Measurements from ENCODE around the gene PLEKHG5.
"Not testable (repeated sequence)": the region's sequence is repeated elsewhere in the genome, so short reads cannot be mapped to it uniquely, and the experiment has no call there.

PLEKHG5 gene

DNA sequence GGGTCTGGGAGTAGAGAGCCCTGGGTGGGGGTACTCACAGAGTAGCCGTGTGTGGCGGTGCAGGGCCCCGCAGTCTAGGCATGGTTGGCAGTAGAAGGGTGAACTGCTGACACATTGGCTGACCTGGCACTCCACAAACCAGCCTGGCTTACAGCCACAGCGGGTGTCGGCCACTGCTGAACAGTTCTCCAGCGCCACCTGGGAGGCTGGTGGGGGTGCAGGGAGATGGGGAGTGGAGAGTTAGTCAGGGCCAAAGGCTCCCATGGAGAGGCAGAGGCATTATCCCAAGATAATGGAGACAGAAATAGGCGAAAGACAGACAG is 27.0 kb downstream of the PLEKHG5 start:
- no CpG with 5 or more reads among the region's 7 CpGs for WGBS (ENCODE audit: insufficient coverage, insufficient read length)
- Histone ChIP-seq H3K27me3 (ENCODE audit: control insufficient read depth, insufficient read depth, low read length) (no peaks in the 10 kb centered on the region), H3K4me1 (ENCODE audit: control insufficient read depth, insufficient read depth, low read length) (peaks cover 9% of the 10 kb centered on the region), H3K9me3 (ENCODE audit: control insufficient read depth, insufficient read depth, low read length) (no peaks in the 10 kb centered on the region), H3K4me3 (ENCODE audit: low read length) (no peak overlapping the region), H3K36me3 (ENCODE audit: control insufficient read depth, insufficient read depth, low read length) (peaks cover 24% of the 10 kb centered on the region), H3K27ac (ENCODE audit: low read length) (no peak overlapping the region)
- DNase-seq (ENCODE audit: low read depth, low spot score), result no peak

DNA sequence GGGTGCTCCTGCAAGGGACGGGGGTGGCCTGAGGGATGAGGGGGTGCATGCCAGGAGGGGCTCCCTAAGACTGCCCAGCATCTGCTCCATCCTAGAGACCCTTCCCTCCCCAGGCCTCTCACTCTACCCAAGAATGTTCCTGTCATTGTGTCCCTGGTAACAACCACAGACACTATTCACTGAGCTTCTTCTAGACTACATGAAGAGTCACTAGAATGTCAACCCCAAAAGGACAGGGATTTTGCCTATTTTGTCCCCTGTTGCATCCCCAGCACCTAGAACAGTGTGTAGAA is 28.4 kb downstream of the PLEKHG5 start:
- no peaks in the 10 kb centered on the region for H3K9me3 ChIP-seq (ENCODE audit: control insufficient read depth, insufficient read depth, low read length)
- no CpG with 5 or more reads among the region's 1 CpG for WGBS (ENCODE audit: insufficient coverage, insufficient read length)

DNA sequence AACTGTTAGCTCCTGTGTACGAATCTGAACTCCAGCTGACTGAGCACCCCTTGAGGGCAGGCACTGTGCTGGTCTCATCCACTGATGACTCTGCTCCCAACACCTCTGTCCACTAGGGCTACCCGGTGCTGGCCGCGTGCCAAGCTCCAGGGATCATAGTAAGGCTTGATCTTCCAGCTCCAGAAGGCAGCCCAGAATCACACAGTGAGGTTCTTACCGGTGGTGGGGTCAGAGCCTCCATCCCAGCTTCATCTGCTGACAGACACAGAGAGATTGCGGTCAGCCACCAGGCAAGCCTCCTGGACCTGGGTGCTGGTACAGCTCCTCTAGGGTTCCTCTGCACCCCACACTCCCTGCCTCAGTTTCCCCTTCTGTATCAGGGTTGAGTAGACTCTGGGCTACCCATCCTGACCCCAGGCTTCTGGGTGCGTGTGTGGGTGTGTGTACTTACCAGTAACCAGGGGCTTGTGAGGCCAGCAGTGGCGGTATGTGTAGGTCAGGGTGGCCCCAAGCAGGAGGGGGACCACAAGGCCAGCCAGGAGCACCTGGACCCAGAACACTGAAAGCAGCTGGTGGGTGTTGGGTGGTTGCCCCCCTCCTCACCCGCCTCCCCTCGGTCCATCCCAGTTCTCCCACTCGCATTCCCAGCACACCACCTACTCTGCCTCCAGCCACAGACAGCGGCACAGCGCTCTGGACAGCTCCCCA is 28.9 kb downstream of the PLEKHG5 start:
- no peak overlapping the region for H3K4me3 ChIP-seq (ENCODE audit: low read length)
- no CpG with 5 or more reads among the region's 13 CpGs for whole genome bisulfite sequencing (ENCODE audit: insufficient coverage, insufficient read length)
- H3K9me3 ChIP-seq (ENCODE audit: control insufficient read depth, insufficient read depth, low read length), result no peaks in the 10 kb centered on the region
- peaks cover 9% of the 10 kb centered on the region for H3K4me1 ChIP-seq (ENCODE audit: control insufficient read depth, insufficient read depth, low read length)
- no peaks in the 10 kb centered on the region for H3K27me3 ChIP-seq (ENCODE audit: control insufficient read depth, insufficient read depth, low read length)
- no peak for DNase-seq (ENCODE audit: low read depth, low spot score)
- peaks cover 8% of the 10 kb centered on the region; the same call in 1 of the 2 replicates for H3K36me3 ChIP-seq (ENCODE audit: control insufficient read depth, insufficient read depth, low read length)
- no peak overlapping the region for H3K27ac ChIP-seq (ENCODE audit: low read length)

More for the DNA sequence above, 28.4 kb downstream of the PLEKHG5 start:
- Histone ChIP-seq H3K27ac (ENCODE audit: low read length) (no peak overlapping the region), H3K4me3 (ENCODE audit: low read length) (no peak overlapping the region), H3K27me3 (ENCODE audit: control insufficient read depth, insufficient read depth, low read length) (no peaks in the 10 kb centered on the region), H3K36me3 (ENCODE audit: control insufficient read depth, insufficient read depth, low read length) (peaks cover 12% of the 10 kb centered on the region; the same call in 1 of the 2 replicates), H3K4me1 (ENCODE audit: control insufficient read depth, insufficient read depth, low read length) (peaks cover 9% of the 10 kb centered on the region)
- DNase-seq (ENCODE audit: low read depth, low spot score), result no peak

DNA sequence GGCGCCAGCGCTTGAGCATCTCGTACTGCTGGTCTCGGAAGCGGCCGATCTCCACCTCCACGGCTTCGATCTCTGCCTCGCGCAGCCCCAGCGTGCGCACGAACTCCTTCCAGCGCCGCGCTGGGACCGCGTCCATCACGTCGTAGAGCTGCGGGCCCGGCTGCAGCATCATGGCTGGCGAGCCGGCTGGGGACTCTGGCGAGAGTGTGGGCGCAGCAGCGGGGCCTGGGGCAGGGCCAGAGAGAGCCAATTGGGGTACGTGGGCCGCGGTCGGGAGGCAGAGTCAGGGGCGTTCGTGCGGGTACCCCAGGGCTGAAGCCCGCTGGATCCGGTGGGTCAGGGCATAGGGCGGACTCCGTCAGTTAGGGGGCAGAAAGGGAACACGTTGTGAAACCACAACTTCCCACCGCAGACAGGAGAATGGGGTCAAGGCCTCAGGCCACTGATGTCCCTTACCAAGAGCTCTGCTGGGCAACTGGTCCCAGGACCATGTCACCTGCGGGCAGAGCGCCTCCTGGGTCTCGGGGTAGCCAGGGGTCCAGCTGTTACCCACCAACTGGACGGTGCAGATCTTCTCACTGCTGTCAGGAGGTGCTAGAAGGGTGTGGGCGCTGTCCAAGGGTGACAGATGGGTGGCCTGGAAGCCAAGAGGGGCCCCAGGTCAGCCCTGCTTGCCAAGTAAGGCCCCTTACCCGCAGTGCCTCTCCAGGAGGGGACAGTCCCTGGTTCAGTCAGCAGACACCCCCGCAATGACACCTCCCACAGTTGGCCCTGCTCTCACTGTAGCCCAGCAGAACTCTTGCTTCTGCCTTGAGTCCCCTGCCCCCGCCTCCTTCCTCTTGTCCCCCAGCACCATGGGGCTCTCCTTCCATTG is 29.7 kb downstream of the PLEKHG5 start:
- H3K27me3 ChIP-seq (ENCODE audit: control insufficient read depth, insufficient read depth, low read length), result no peaks in the 10 kb centered on the region
- no peaks in the 10 kb centered on the region for H3K9me3 ChIP-seq (ENCODE audit: control insufficient read depth, insufficient read depth, low read length)
- H3K4me3 ChIP-seq (ENCODE audit: low read length), result no peak overlapping the region
- peaks cover 9% of the 10 kb centered on the region for H3K4me1 ChIP-seq (ENCODE audit: control insufficient read depth, insufficient read depth, low read length)
- DNase-seq (ENCODE audit: low read depth, low spot score), result no peak
- no CpG with 5 or more reads among the region's 48 CpGs for WGBS (ENCODE audit: insufficient coverage, insufficient read length)
- H3K27ac ChIP-seq (ENCODE audit: low read length), result no peak overlapping the region
- H3K36me3 ChIP-seq (ENCODE audit: control insufficient read depth, insufficient read depth, low read length), result peaks cover 6% of the 10 kb centered on the region; the same call in 1 of the 2 replicates

DNA sequence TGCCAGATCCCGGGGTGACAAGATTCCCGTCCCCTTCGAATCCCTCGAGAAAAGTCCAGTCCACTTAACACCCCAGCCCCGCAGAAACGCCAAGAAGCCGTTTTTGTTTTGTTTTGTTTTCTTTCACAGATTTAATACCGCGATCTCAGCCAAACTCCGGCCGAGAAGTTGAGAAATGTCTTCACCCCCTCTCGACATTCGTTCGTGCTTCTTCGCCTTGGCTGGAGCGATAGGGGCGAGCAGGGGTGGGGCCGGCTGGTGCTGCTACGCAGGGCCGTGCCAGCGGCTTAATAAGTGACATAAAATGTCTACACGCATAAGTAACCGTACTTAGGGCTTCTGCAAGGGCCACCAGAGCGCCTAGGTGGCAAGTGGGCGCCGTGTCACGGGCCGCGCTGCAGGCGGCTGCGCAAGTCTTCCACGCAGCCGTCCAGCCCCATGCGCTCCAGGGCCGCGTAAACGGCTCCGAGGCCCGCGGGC is 30.4 kb downstream of the PLEKHG5 start:
- H3K27ac ChIP-seq (ENCODE audit: low read length), result no peak overlapping the region
- no peak overlapping the region for H3K4me3 ChIP-seq (ENCODE audit: low read length)
- no CpG with 5 or more reads among the region's 40 CpGs for WGBS (ENCODE audit: insufficient coverage, insufficient read length)
- H3K27me3 ChIP-seq (ENCODE audit: control insufficient read depth, insufficient read depth, low read length), result no peaks in the 10 kb centered on the region
- H3K36me3 ChIP-seq (ENCODE audit: control insufficient read depth, insufficient read depth, low read length), result peaks cover 6% of the 10 kb centered on the region; the same call in 1 of the 2 replicates
- no peak for DNase-seq (ENCODE audit: low read depth, low spot score)
- H3K9me3 ChIP-seq (ENCODE audit: control insufficient read depth, insufficient read depth, low read length), result no peaks in the 10 kb centered on the region
- H3K4me1 ChIP-seq (ENCODE audit: control insufficient read depth, insufficient read depth, low read length), result peaks cover 9% of the 10 kb centered on the region

DNA sequence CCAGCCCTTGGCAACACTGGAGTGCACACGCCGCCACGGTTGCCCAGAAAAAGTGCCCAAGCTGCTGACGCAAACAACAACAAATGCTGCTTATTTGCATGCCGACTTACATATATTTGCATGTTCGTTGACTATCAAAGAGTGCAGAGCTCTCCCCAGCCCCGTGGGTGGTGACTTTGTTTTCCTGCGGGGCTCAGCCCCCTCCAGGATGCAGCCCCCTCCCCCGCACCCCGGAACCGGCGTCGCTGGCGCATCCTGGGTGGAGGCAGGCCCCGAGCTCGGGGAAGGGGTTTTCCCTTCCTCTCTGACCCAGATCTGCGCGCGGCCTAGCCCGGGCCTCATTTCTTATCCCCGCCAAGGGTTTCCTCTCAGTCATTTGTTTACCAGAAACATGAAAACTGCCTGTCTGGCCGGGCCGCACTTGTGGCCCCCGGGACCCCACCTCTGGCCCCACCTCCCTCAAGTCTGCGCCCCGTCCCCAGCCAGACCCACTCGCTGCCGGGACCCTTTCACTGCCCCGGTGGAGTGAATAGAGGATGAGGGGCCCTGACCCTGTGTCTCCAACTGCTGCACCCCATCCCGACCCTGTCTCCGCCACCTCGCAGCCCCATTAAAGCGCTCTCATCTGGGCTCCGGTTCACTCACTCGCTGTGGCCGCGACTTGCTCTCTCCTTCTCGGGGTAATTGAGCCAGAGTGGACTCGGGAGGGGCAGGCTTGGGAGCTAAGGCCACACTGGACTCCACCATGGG is 31.0 kb downstream of the PLEKHG5 start:
- Histone ChIP-seq H3K4me3 (ENCODE audit: low read length) (no peak overlapping the region), H3K27me3 (ENCODE audit: control insufficient read depth, insufficient read depth, low read length) (no peaks in the 10 kb centered on the region), H3K4me1 (ENCODE audit: control insufficient read depth, insufficient read depth, low read length) (peaks cover 10% of the 10 kb centered on the region), H3K9me3 (ENCODE audit: control insufficient read depth, insufficient read depth, low read length) (no peaks in the 10 kb centered on the region), H3K27ac (ENCODE audit: low read length) (no peak overlapping the region), H3K36me3 (ENCODE audit: control insufficient read depth, insufficient read depth, low read length) (peaks cover 6% of the 10 kb centered on the region; the same call in 1 of the 2 replicates)
- no peak for DNase-seq (ENCODE audit: low read depth, low spot score)
- no CpG with 5 or more reads among the region's 39 CpGs for WGBS (ENCODE audit: insufficient coverage, insufficient read length)

DNA sequence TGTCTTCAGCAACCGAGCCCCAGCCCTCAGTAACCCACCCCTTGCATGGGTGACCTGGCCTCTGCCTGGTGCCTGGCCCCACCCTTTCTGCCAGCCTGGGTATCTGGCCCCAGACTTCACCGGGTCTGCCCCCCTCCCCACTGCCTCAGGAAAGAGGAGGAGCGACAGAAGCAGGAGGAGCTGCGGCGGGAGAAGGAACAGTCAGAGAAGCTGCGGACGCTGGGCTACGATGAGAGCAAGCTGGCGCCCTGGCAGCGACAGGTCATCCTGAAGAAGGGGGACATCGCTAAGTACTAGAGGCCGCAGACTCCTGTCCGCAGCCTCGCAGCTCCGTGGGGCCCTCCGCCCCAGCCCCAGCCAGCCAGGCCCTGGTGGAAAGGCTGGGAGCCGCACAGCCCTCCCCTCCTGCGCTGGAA is 31.6 kb downstream of the PLEKHG5 start:
- peaks cover 6% of the 10 kb centered on the region; the same call in 1 of the 2 replicates for H3K36me3 ChIP-seq (ENCODE audit: control insufficient read depth, insufficient read depth, low read length)
- DNase-seq (ENCODE audit: low read depth, low spot score), result no peak
- H3K9me3 ChIP-seq (ENCODE audit: control insufficient read depth, insufficient read depth, low read length), result no peaks in the 10 kb centered on the region
- no peak overlapping the region for H3K27ac ChIP-seq (ENCODE audit: low read length)
- no peaks in the 10 kb centered on the region for H3K27me3 ChIP-seq (ENCODE audit: control insufficient read depth, insufficient read depth, low read length)
- H3K4me1 ChIP-seq (ENCODE audit: control insufficient read depth, insufficient read depth, low read length), result peaks cover 9% of the 10 kb centered on the region
- WGBS (ENCODE audit: insufficient coverage, insufficient read length), result no CpG with 5 or more reads among the region's 18 CpGs
- H3K4me3 ChIP-seq (ENCODE audit: low read length), result no peak overlapping the region

DNA sequence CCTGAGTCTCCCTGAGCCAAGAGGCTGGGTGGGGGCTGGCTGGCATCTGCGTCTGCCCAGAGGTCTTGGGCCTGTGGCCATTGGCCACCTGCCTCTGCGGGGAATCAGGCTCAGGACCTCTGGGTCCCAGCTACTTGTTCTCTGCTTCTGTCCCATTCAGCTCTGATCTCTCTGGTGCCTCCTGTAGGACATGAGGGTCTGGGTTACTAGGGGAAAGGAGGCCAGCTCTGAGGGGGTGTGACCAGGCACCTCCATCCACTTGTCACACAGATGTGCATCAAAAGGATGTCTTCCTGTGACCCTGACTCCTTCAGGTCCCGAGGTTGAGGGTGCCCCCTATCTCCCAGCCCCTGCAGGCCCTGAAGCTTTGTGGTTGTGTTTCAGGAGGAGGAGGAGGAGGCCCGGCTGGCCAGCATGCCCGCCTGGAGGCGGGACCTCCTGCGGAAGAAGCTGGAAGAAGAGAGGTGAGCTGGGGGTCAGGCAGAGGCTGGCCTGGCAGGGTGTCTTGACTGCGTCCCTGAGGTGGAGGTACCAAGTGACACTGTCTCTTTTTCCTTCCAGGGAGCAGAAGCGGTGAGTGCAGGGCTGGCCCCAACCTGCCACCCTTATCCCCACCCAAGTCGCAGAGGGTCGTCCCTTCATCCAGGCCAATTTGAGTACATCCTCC is 34.5 kb downstream of the PLEKHG5 start:
- Histone ChIP-seq H3K4me1 (ENCODE audit: control insufficient read depth, insufficient read depth, low read length) (peaks cover 11% of the 10 kb centered on the region), H3K27ac (ENCODE audit: low read length) (no peak overlapping the region), H3K27me3 (ENCODE audit: control insufficient read depth, insufficient read depth, low read length) (peaks cover 1% of the 10 kb centered on the region; the same call in 1 of the 2 replicates), H3K4me3 (ENCODE audit: low read length) (no peak overlapping the region), H3K9me3 (ENCODE audit: control insufficient read depth, insufficient read depth, low read length) (no peaks in the 10 kb centered on the region), H3K36me3 (ENCODE audit: control insufficient read depth, insufficient read depth, low read length) (peaks cover 2% of the 10 kb centered on the region; the same call in 1 of the 2 replicates)
- WGBS (ENCODE audit: insufficient coverage, insufficient read length), result no CpG with 5 or more reads among the region's 11 CpGs
- DNase-seq (ENCODE audit: low read depth, low spot score), result no peak

DNA sequence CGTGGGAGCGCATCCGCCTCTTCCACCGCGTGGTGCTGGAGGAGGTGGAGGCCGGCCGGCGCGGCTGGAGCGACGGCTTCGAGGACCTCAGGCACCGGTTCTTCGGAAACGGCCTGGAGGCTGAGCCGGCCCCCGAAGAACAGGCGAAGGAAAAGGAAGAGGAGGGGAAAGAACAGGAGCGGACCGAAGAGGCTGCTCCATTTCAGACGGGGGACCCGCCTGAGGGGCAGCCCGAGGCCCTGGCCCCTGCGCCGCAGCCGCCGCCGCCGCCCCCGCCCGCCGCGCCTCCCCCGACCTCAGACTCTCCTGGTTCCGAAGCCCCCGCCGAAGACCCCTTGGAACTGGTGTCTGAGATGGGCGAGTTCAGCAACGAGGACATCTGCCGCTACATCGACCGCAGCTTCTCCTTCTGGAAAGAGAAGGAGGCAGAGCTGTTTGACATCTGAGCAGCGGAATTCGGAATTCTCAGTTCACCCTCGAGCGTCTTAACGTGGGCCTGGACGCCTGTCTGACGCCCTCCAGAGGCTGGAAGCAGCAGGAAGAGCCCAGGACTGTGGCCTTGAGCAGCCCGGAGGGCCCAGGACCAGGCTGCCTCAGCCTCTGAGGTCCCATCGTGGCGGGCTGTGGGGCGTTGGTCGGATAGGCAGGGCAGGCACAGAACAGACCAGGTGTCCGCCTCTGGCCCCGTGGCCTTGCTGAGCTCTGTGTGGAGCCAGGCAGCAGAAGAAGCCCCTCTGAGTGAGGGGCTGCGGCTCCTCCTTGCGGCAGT is 35.5 kb downstream of the PLEKHG5 start:
- no CpG with 5 or more reads among the region's 58 CpGs for WGBS (ENCODE audit: insufficient coverage, insufficient read length)
- not testable (repeated sequence) for H3K27ac ChIP-seq (ENCODE audit: low read length)

More for the DNA sequence above, 35.5 kb downstream of the PLEKHG5 start:
- not testable (repeated sequence) for H3K9me3 ChIP-seq (ENCODE audit: control insufficient read depth, insufficient read depth, low read length); H3K27me3 ChIP-seq (ENCODE audit: control insufficient read depth, insufficient read depth, low read length); DNase-seq (ENCODE audit: low read depth, low spot score); H3K36me3 ChIP-seq (ENCODE audit: control insufficient read depth, insufficient read depth, low read length); H3K4me3 ChIP-seq (ENCODE audit: low read length)
- peaks cover 11% of the 10 kb centered on the region for H3K4me1 ChIP-seq (ENCODE audit: control insufficient read depth, insufficient read depth, low read length)

Data from iPS DF 6.9 (cell line).